Activated T-helper 17 cell treated with anti-CD3 and anti-CD28 coated beads, Interleukin-2, amount 50 U/mL, for 72 hours (primary cell): ENCODE results near the gene NDUFS2. TPM values are rescaled to one million over a fixed set of nuclear protein-coding genes. Genes with fewer than 3 reads are reported as not detected.
A peak's percentile ranks its signal among the peaks of the same experiment; 100 is the strongest.

Experiments
- ATAC-seq: fragments of 150-1000 bp; cut with Tn5 transposase; replicated peaks from 2 replicates; pipeline ENCODE4 v1.10.0; 2021; ENCODE audit warnings: mild to moderate bottlenecking, moderate library complexity
- H3K27ac Mint-ChIP-seq: one replicate; pipeline ENCODE4 v1.8.0; 2022; ENCODE audit warnings: mixed read lengths
- H3K27me3 Mint-ChIP-seq: one replicate; pipeline ENCODE4 v1.8.0; 2022; ENCODE audit warnings: mixed read lengths
- H3K36me3 Mint-ChIP-seq: one replicate; pipeline ENCODE4 v1.8.0; 2022; ENCODE audit warnings: low read depth, mild to moderate bottlenecking, mixed read lengths
- H3K4me1 Mint-ChIP-seq: one replicate; pipeline ENCODE4 v1.8.0; 2022; ENCODE audit warnings: mixed read lengths
- H3K4me3 Mint-ChIP-seq: one replicate; pipeline ENCODE4 v1.8.0; 2022; ENCODE audit warnings: mild to moderate bottlenecking, mixed read lengths
- H3K9me3 Mint-ChIP-seq: one replicate; pipeline ENCODE4 v1.8.0; 2022; ENCODE audit warnings: mixed read lengths
- total RNA-seq, 2 donors: library from RNA; stranded (reverse); gene quantifications; one replicate each; pipeline ENCODE4 v1.2.3, GENCODE V29; 2022

Gene NDUFS2
- total RNA-seq, 2 donors from 2014 or later: 96.5 to 102 TPM

- Mint-ChIP-seq H3K27ac (peak within 1 kb of the TSS; percentile 97), H3K4me3 (peak within 1 kb of the TSS; percentile 92), H3K36me3 (peaks cover 86% of the 10 kb centered on the region), H3K27me3 (no peaks in the 10 kb centered on the region), H3K9me3 (no peaks in the 10 kb centered on the region), H3K4me1 (peaks cover 24% of the 10 kb centered on the region)
- ATAC-seq: peak; percentile 97
Observed at GRCh38 chr1:161165742-161166668, 36.2 kb upstream of the NDUFS2 start, which contains the start of gene PPOX. Gene PPOX (plus strand): TSS chr1:161166426. CDS start chr1:161166848, 422 bp downstream.

GRCh38 chr1:161166669-161167548 lies 35.3 kb upstream of the NDUFS2 start:
- ATAC-seq: no peak
- no peaks in the 10 kb centered on the region for H3K9me3 Mint-ChIP-seq
- H3K27me3 Mint-ChIP-seq: no peaks in the 10 kb centered on the region
- H3K27ac Mint-ChIP-seq: peak overlapping the region; percentile 97
- peaks cover 18% of the 10 kb centered on the region for H3K4me1 Mint-ChIP-seq
- peak overlapping the region; percentile 92 for H3K4me3 Mint-ChIP-seq
- peaks cover 86% of the 10 kb centered on the region for H3K36me3 Mint-ChIP-seq

GRCh38 chr1:161168906-161169305 lies 33.3 kb upstream of the NDUFS2 start:
- Mint-ChIP-seq H3K27ac (peak overlapping the region; percentile 12), H3K36me3 (peaks cover 87% of the 10 kb centered on the region), H3K27me3 (no peaks in the 10 kb centered on the region), H3K4me1 (peaks cover 18% of the 10 kb centered on the region), H3K4me3 (peak overlapping the region; percentile 92), H3K9me3 (no peaks in the 10 kb centered on the region)
- ATAC-seq: no peak

GRCh38 chr1:161171191-161171590 lies 31.0 kb upstream of the NDUFS2 start:
- no peaks in the 10 kb centered on the region for H3K9me3 Mint-ChIP-seq
- H3K27me3 Mint-ChIP-seq: no peaks in the 10 kb centered on the region
- H3K27ac Mint-ChIP-seq: peak overlapping the region; percentile 60
- peaks cover 89% of the 10 kb centered on the region for H3K36me3 Mint-ChIP-seq
- H3K4me3 Mint-ChIP-seq: no peak overlapping the region
- ATAC-seq: no peak
- H3K4me1 Mint-ChIP-seq: peaks cover 35% of the 10 kb centered on the region

GRCh38 chr1:161171696-161172095 lies 30.5 kb upstream of the NDUFS2 start:
- Mint-ChIP-seq H3K27ac (peak overlapping the region; percentile 69), H3K9me3 (no peaks in the 10 kb centered on the region), H3K4me3 (no peak overlapping the region), H3K36me3 (peaks cover 89% of the 10 kb centered on the region), H3K27me3 (no peaks in the 10 kb centered on the region), H3K4me1 (peaks cover 39% of the 10 kb centered on the region)
- no peak for ATAC-seq

GRCh38 chr1:161172349-161172748 lies 29.8 kb upstream of the NDUFS2 start:
- peaks cover 94% of the 10 kb centered on the region for H3K36me3 Mint-ChIP-seq
- peak overlapping the region; percentile 69 for H3K27ac Mint-ChIP-seq
- H3K4me1 Mint-ChIP-seq: peaks cover 39% of the 10 kb centered on the region
- ATAC-seq: no peak
- no peak overlapping the region for H3K4me3 Mint-ChIP-seq
- no peaks in the 10 kb centered on the region for H3K9me3 Mint-ChIP-seq
- H3K27me3 Mint-ChIP-seq: no peaks in the 10 kb centered on the region

GRCh38 chr1:161172776-161173376 lies 29.3 kb upstream of the NDUFS2 start:
- Mint-ChIP-seq H3K36me3 (peaks cover 93% of the 10 kb centered on the region), H3K4me1 (peaks cover 37% of the 10 kb centered on the region), H3K27ac (peak overlapping the region; percentile 69)

GRCh38 chr1:161173711-161174110 lies 28.5 kb upstream of the NDUFS2 start:
- Mint-ChIP-seq H3K4me3 (no peak overlapping the region), H3K9me3 (no peaks in the 10 kb centered on the region), H3K27ac (peak overlapping the region; percentile 69), H3K4me1 (peaks cover 32% of the 10 kb centered on the region), H3K36me3 (peaks cover 84% of the 10 kb centered on the region), H3K27me3 (no peaks in the 10 kb centered on the region)
- ATAC-seq: no peak

More at GRCh38 chr1:161172776-161173376, 29.3 kb upstream of the NDUFS2 start:
- Mint-ChIP-seq H3K9me3 (no peaks in the 10 kb centered on the region), H3K4me3 (no peak overlapping the region), H3K27me3 (no peaks in the 10 kb centered on the region)
- no peak for ATAC-seq

- Mint-ChIP-seq H3K27me3 (no peaks in the 10 kb centered on the region), H3K9me3 (no peaks in the 10 kb centered on the region), H3K36me3 (peaks cover 72% of the 10 kb centered on the region), H3K27ac (peak overlapping the region; percentile 98), H3K4me3 (peak overlapping the region; percentile 99), H3K4me1 (peaks cover 32% of the 10 kb centered on the region)
- no peak for ATAC-seq
Observed at GRCh38 chr1:161174911-161175310, 27.3 kb upstream of the NDUFS2 start.

- ATAC-seq: no peak
- peaks cover 38% of the 10 kb centered on the region for H3K4me1 Mint-ChIP-seq
- no peaks in the 10 kb centered on the region for H3K9me3 Mint-ChIP-seq
- H3K27me3 Mint-ChIP-seq: no peaks in the 10 kb centered on the region
- peaks cover 62% of the 10 kb centered on the region for H3K36me3 Mint-ChIP-seq
- peak overlapping the region; percentile 98 for H3K27ac Mint-ChIP-seq
- H3K4me3 Mint-ChIP-seq: peak overlapping the region; percentile 99
Observed at GRCh38 chr1:161175771-161176453, 26.3 kb upstream of the NDUFS2 start.

GRCh38 chr1:161176468-161177111 lies 25.6 kb upstream of the NDUFS2 start:
- Mint-ChIP-seq H3K9me3 (no peaks in the 10 kb centered on the region), H3K27ac (peak overlapping the region; percentile 98), H3K4me1 (peaks cover 35% of the 10 kb centered on the region), H3K27me3 (no peaks in the 10 kb centered on the region), H3K36me3 (peaks cover 56% of the 10 kb centered on the region), H3K4me3 (peak overlapping the region; percentile 99)
- ATAC-seq: no peak

- Mint-ChIP-seq H3K4me3 (peak within 1 kb of the TSS; percentile 99), H3K9me3 (no peaks in the 10 kb centered on the region), H3K36me3 (peaks cover 48% of the 10 kb centered on the region), H3K4me1 (peaks cover 41% of the 10 kb centered on the region), H3K27ac (peak within 1 kb of the TSS; percentile 98), H3K27me3 (no peaks in the 10 kb centered on the region)
- ATAC-seq: peak; percentile 86
Observed at GRCh38 chr1:161177112-161177935, 24.8 kb upstream of the NDUFS2 start, which contains the start of gene B4GALT3. Gene B4GALT3 (minus strand): TSS chr1:161177507. CDS start chr1:161176060, 1,447 bp downstream.

- H3K36me3 Mint-ChIP-seq: peaks cover 43% of the 10 kb centered on the region
- no peaks in the 10 kb centered on the region for H3K9me3 Mint-ChIP-seq
- no peaks in the 10 kb centered on the region for H3K27me3 Mint-ChIP-seq
- peaks cover 46% of the 10 kb centered on the region for H3K4me1 Mint-ChIP-seq
- H3K4me3 Mint-ChIP-seq: peak overlapping the region; percentile 99
- ATAC-seq: no peak
- H3K27ac Mint-ChIP-seq: peak overlapping the region; percentile 98
Observed at GRCh38 chr1:161177936-161178244, 24.3 kb upstream of the NDUFS2 start.
